Colonic mucosa (tissue), 4 donors: Measurements from ENCODE around the gene DYNC1I1. TPM values are rescaled to one million over a fixed set of nuclear protein-coding genes. Genes with fewer than 3 reads are reported as not detected.
"Not testable (repeated sequence)": the region's sequence is repeated elsewhere in the genome, so short reads cannot be mapped to it uniquely, and the experiment has no call there.

Source experiments
- DNase-seq: peaks from one replicate; pipeline ENCODE4 v3.0.0-alpha.2; 2020
- H3K27ac ChIP-seq: fragments of 200-600 bp; one replicate; pipeline ENCODE4 v1.8.0; 2021
- H3K27me3 ChIP-seq: fragments of 200-600 bp; one replicate; pipeline ENCODE4 v1.8.0; 2021
- H3K36me3 ChIP-seq: fragments of 200-600 bp; one replicate; pipeline ENCODE4 v1.8.0; 2021
- H3K4me1 ChIP-seq: fragments of 200-600 bp; one replicate; pipeline ENCODE4 v1.8.0; 2021; ENCODE audit warnings: mild to moderate bottlenecking
- H3K4me3 ChIP-seq: fragments of 200-600 bp; one replicate; pipeline ENCODE4 v1.8.0; 2021
- H3K9ac ChIP-seq, 2 donors: one replicate each; pipeline ENCODE4 v1.7.0; 2013; ENCODE audit warnings: control low read depth in 2 of 2, low read depth in 2 of 2, low read length in 2 of 2
- H3K9me3 ChIP-seq: fragments of 200-600 bp; one replicate; pipeline ENCODE4 v1.8.0; 2021
- CTCF ChIP-seq: fragments of 200-600 bp; IDR thresholded peaks from one replicate; pipeline ENCODE4 v1.8.0; 2022; ENCODE audit warnings: antibody characterized with exemption, mild to moderate bottlenecking
- intact Hi-C: fragments of 100-400 bp; cut with DNase I; formaldehyde crosslinking; loops from one replicate; pipeline ENCODE4 v1.14.1; 2022
- total RNA-seq, 2 donors: library from RNA; stranded (reverse); fragmentation: NEBNext Ultra II Directional in 1 of 2; extraction: Animal tissue kit (Norgen Biotek cat#: 25700) in 1 of 2; gene quantifications; one replicate each; pipeline ENCODE4 v1.2.1, GENCODE V29; 2021
- donor health status: healthy.
- donor health status: DM: no; HTN: no; CAD: no.
- donor health status: DM: no; HTN: no; CAD: no.

DYNC1I1 gene
- total RNA-seq, 2 donors from 2014 or later = 0.54 to 1.8 TPM

DNA sequence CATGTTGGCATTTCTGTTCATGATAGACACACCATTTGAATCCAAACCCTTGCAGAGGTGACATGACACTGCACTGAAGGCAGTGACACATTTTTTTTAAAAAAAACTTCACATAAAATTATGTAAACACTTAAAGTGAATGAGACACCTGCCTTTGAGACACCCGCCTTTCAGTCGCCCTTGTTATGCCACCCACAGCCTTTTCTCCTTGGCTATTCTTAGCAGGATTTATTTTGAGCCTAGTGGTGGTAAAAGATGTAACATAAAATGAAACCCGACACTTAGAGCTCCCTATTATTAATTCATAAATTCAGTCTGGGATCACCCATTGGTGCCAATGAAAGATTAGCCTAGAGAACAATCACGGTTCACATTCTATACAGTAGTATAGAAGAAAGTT lies 161.3 kb downstream of the DYNC1I1 start:
- no peaks in the 10 kb centered on the region for H3K4me1 ChIP-seq
- no peak overlapping the region for H3K4me3 ChIP-seq
- H3K27ac ChIP-seq = no peak overlapping the region
- H3K9me3 ChIP-seq = no peaks in the 10 kb centered on the region
- no peak for DNase-seq
- H3K36me3 ChIP-seq = no peaks in the 10 kb centered on the region
- TF ChIP-seq CTCF = no peak
- H3K27me3 ChIP-seq = no peaks in the 10 kb centered on the region
- H3K9ac ChIP-seq = no peak overlapping the region
- intact Hi-C loops = no loop called here

GRCh38 chr7:95944867-95945266 lies 172.5 kb downstream of the DYNC1I1 start:
- H3K36me3 ChIP-seq, H3K27ac ChIP-seq, intact Hi-C loops, H3K4me3 ChIP-seq, H3K9me3 ChIP-seq, H3K9ac ChIP-seq, H3K4me1 ChIP-seq, H3K27me3 ChIP-seq, DNase-seq: not testable (repeated sequence)

DNA sequence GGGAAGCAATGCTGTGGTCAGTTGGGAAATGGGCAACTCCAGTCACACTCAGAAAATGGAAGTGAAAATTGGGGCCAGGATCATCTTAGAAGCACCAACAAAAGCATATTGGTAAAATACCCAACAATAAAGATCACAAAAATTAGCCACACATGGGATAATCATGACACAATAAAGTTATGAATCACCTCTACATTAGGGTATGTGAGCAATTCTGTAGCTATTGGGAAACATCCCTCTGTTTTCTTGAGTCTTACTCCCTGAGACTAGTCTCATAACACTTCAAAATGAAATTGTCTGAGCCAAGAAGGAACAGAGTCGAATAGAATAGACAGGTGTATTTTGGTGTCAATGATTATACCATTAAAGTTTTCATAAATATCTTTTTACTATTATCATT lies 178.3 kb downstream of the DYNC1I1 start:
- H3K4me1 ChIP-seq = no peaks in the 10 kb centered on the region
- no peaks in the 10 kb centered on the region for H3K27me3 ChIP-seq
- H3K36me3 ChIP-seq = no peaks in the 10 kb centered on the region
- no peak overlapping the region for H3K9ac ChIP-seq
- no peak for DNase-seq
- no peak for TF ChIP-seq CTCF
- no peaks in the 10 kb centered on the region for H3K9me3 ChIP-seq
- intact Hi-C loops = no loop called here
- no peak overlapping the region for H3K27ac ChIP-seq
- no peak overlapping the region for H3K4me3 ChIP-seq

DNA sequence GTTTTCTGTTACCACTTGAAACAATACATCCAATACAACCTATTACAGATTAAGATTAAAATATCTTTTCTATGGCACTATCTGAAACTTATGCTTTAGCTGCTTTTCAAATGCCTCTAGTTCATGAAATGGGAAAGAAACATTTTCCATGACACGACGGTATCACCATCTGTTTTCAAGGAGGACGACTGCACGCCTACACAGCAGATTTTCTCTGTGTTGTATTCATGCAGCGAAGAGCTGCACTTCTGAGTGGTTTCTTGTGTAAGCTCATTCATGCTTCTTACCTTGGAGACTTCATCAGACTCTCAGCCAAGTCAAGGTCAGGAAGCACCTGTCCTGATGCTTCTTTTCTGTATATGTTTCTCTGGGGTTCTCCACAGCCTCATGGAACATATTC lies 179.2 kb downstream of the DYNC1I1 start:
- no peaks in the 10 kb centered on the region for H3K4me1 ChIP-seq
- no peak overlapping the region for H3K9ac ChIP-seq
- no peak overlapping the region for H3K27ac ChIP-seq
- no peaks in the 10 kb centered on the region for H3K27me3 ChIP-seq
- intact Hi-C loops = no loop called here
- no peaks in the 10 kb centered on the region for H3K36me3 ChIP-seq
- H3K9me3 ChIP-seq = no peaks in the 10 kb centered on the region
- DNase-seq = no peak
- no peak for TF ChIP-seq CTCF
- no peak overlapping the region for H3K4me3 ChIP-seq

GRCh38 chr7:95951997-95952795 lies 179.8 kb downstream of the DYNC1I1 start:
- intact Hi-C loops = no loop called here
- H3K9me3 ChIP-seq = no peaks in the 10 kb centered on the region
- H3K4me3 ChIP-seq = no peak overlapping the region
- H3K4me1 ChIP-seq = no peaks in the 10 kb centered on the region
- H3K9ac ChIP-seq = no peak overlapping the region
- H3K27me3 ChIP-seq = no peaks in the 10 kb centered on the region
- no peak overlapping the region for H3K27ac ChIP-seq
- no peak for DNase-seq
- H3K36me3 ChIP-seq = no peaks in the 10 kb centered on the region
- TF ChIP-seq CTCF = no peak

GRCh38 chr7:95952851-95953250 lies 180.5 kb downstream of the DYNC1I1 start:
- TF ChIP-seq CTCF = no peak
- Histone ChIP-seq H3K27me3 (no peaks in the 10 kb centered on the region), H3K9ac (no peak overlapping the region), H3K36me3 (no peaks in the 10 kb centered on the region), H3K4me3 (no peak overlapping the region), H3K9me3 (no peaks in the 10 kb centered on the region), H3K27ac (no peak overlapping the region), H3K4me1 (no peaks in the 10 kb centered on the region)
- no peak for DNase-seq
- intact Hi-C loops = no loop called here
